Neural crest cell (in vitro differentiated cells): ENCODE data around the gene STK35. TPM values are rescaled to one million over a fixed set of nuclear protein-coding genes. Genes with fewer than 3 reads are reported as not detected.
A peak's percentile ranks its signal among the peaks of the same experiment; 100 is the strongest.

Experiments
- DNase-seq: peaks from one replicate; pipeline ENCODE4 v3.0.0; 2021; ENCODE audit warnings: low read depth, mixed read lengths, low spot score
- H3K27ac Mint-ChIP-seq: one replicate; pipeline ENCODE4 v1.8.0; 2021; ENCODE audit warnings: mild to moderate bottlenecking, mixed read lengths; ENCODE audit not compliant: unreplicated experiment
- H3K27me3 Mint-ChIP-seq: 2 replicates; pipeline ENCODE4 v1.8.0; 2021; ENCODE audit warnings: low read depth, mild to moderate bottlenecking, mixed read lengths
- H3K36me3 Mint-ChIP-seq: 2 replicates; pipeline ENCODE4 v1.8.0; 2021; ENCODE audit warnings: low read depth, mild to moderate bottlenecking, mixed read lengths
- H3K4me1 Mint-ChIP-seq: 2 replicates; pipeline ENCODE4 v1.8.0; 2021; ENCODE audit warnings: mixed read lengths
- H3K4me3 Mint-ChIP-seq: one replicate; pipeline ENCODE4 v1.8.0; 2021; ENCODE audit warnings: mild to moderate bottlenecking, mixed read lengths
- H3K9me3 Mint-ChIP-seq: 2 replicates; pipeline ENCODE4 v1.8.0; 2021; ENCODE audit warnings: mixed read lengths
- total RNA-seq: library from RNA; stranded (reverse); gene quantifications from 2 replicates; pipeline ENCODE4 v1.2.1, GENCODE V29; 2021
- TF ChIP-seq, protein P1 (sequence below): fragments of 200-600 bp; sonication (generic); conservative IDR thresholded peaks from 2 replicates; pipeline ENCODE4 v1.5.0; 2021; ENCODE audit warnings: antibody characterized with exemption, mild to moderate bottlenecking

STK35 gene
- total RNA-seq, 1 donor from 2014 or later, result 35.7 TPM

- H3K27me3 Mint-ChIP-seq, result peaks cover 62% of the 10 kb centered on the region
- TF ChIP-seq, protein P1, sequence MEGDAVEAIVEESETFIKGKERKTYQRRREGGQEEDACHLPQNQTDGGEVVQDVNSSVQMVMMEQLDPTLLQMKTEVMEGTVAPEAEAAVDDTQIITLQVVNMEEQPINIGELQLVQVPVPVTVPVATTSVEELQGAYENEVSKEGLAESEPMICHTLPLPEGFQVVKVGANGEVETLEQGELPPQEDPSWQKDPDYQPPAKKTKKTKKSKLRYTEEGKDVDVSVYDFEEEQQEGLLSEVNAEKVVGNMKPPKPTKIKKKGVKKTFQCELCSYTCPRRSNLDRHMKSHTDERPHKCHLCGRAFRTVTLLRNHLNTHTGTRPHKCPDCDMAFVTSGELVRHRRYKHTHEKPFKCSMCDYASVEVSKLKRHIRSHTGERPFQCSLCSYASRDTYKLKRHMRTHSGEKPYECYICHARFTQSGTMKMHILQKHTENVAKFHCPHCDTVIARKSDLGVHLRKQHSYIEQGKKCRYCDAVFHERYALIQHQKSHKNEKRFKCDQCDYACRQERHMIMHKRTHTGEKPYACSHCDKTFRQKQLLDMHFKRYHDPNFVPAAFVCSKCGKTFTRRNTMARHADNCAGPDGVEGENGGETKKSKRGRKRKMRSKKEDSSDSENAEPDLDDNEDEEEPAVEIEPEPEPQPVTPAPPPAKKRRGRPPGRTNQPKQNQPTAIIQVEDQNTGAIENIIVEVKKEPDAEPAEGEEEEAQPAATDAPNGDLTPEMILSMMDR, result no peak
- peaks cover under 1% of the 10 kb centered on the region for H3K4me1 Mint-ChIP-seq
- no peaks in the 10 kb centered on the region for H3K36me3 Mint-ChIP-seq
- H3K4me3 Mint-ChIP-seq, result no peak overlapping the region
- no peak overlapping the region for H3K27ac Mint-ChIP-seq
- no peaks in the 10 kb centered on the region for H3K9me3 Mint-ChIP-seq
- no peak for DNase-seq
Observed at GRCh38 chr20:2093883-2094282, 7.7 kb upstream of the STK35 start.

DNA sequence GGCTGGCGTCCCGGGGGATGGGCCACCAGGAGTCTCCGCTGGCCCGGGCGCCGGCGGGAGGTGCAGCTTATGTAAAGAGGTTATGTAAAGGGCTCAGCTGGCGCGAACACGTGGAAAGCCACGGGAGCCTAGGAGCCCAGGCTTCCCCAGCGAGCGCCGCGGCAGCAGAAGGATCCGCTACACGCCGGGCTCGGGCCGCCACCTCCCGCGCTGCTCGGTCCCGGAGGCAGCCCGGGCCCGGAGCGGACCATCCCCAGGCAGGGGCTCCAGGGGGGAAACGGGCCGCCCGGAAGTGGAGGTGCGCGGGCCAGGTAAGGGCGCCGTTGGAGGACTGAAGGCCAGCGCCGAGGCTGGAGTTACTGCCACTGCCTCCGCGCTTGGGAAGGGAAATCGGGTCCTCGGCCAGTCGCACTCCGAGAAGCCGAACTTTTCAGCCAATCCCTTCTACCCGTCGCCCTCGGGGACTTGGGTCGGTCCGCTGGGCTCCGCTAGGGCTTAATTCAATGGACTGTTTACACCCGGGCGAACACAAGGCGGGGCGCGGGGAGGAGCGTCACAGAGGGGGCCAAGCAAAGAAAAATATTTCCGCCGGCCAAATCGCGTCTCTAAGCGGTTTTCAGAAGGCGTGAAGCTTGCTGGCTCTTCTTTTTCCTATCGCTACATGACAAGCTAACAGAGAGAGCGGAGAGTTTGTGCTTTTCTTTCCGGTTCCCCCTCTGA, 398 bp downstream of the STK35 start:
- peak; percentile 83 for DNase-seq

GRCh38 chr20:2102585-2103460, 1.2 kb downstream of the STK35 start:
- TF ChIP-seq, protein P1, result no peak
- peak overlapping the region; percentile 97 for H3K4me3 Mint-ChIP-seq
- peak; percentile 79 for DNase-seq
- H3K27ac Mint-ChIP-seq, result peak overlapping the region; percentile 100
- H3K4me1 Mint-ChIP-seq, result peaks cover 41% of the 10 kb centered on the region
- no peaks in the 10 kb centered on the region for H3K27me3 Mint-ChIP-seq
- peaks cover 6% of the 10 kb centered on the region for H3K36me3 Mint-ChIP-seq
- H3K9me3 Mint-ChIP-seq, result no peaks in the 10 kb centered on the region

More for the DNA sequence above, 398 bp downstream of the STK35 start:
- H3K4me1 Mint-ChIP-seq, result peaks cover 38% of the 10 kb centered on the region
- no peaks in the 10 kb centered on the region for H3K9me3 Mint-ChIP-seq
- H3K36me3 Mint-ChIP-seq, result peaks cover 6% of the 10 kb centered on the region
- H3K27me3 Mint-ChIP-seq, result peaks cover 1% of the 10 kb centered on the region
- TF ChIP-seq, protein P1, result no peak
- H3K4me3 Mint-ChIP-seq, result peak overlapping the region; percentile 96
- H3K27ac Mint-ChIP-seq, result peak overlapping the region; percentile 100

GRCh38 chr20:2103461-2104153, 2.0 kb downstream of the STK35 start:
- DNase-seq, result no peak
- Mint-ChIP-seq H3K27ac (peak overlapping the region; percentile 62), H3K9me3 (no peaks in the 10 kb centered on the region), H3K36me3 (peaks cover 6% of the 10 kb centered on the region), H3K4me1 (peaks cover 41% of the 10 kb centered on the region), H3K4me3 (peak overlapping the region; percentile 97), H3K27me3 (no peaks in the 10 kb centered on the region)
- TF ChIP-seq, protein P1, result no peak

- TF ChIP-seq, protein P1, result no peak
- Mint-ChIP-seq H3K27me3 (no peaks in the 10 kb centered on the region), H3K4me3 (peak overlapping the region; percentile 97), H3K9me3 (no peaks in the 10 kb centered on the region), H3K27ac (peak overlapping the region; percentile 37), H3K36me3 (peaks cover 6% of the 10 kb centered on the region), H3K4me1 (peaks cover 41% of the 10 kb centered on the region)
- DNase-seq, result no peak
Observed at GRCh38 chr20:2104236-2104635, 2.6 kb downstream of the STK35 start.
